DOHH2 (cell line): ENCODE data around the gene MUC13.

Experiments used
- H3F3A ChIP-seq: fragments of 200-600 bp; sonication (generic), shearing (Covaris generic); 2 replicates; pipeline ENCODE4 v1.6.0; 2016; ENCODE audit warnings: antibody characterized with exemption, mild to moderate bottlenecking; ENCODE audit not compliant: control insufficient read depth, insufficient read depth
- H3K27ac ChIP-seq: fragments of 200-600 bp; sonication (generic); 2 replicates; pipeline ENCODE4 v1.5.1; 2014; ENCODE audit warnings: low read depth, mild to moderate bottlenecking, low read length, moderate library complexity
- H3K27me3 ChIP-seq: fragments of 200-600 bp; sonication (generic); 2 replicates; pipeline ENCODE4 v1.6.1; 2014; ENCODE audit warnings: mild to moderate bottlenecking, low read length, mixed read lengths; ENCODE audit not compliant: control insufficient read depth
- H3K36me3 ChIP-seq: fragments of 200-600 bp; sonication (generic); 2 replicates; pipeline ENCODE4 v1.6.1; 2014; ENCODE audit warnings: mild to moderate bottlenecking, low read length, moderate library complexity, mixed read lengths; ENCODE audit not compliant: control insufficient read depth
- H3K4me1 ChIP-seq: fragments of 200-600 bp; sonication (generic); 2 replicates; pipeline ENCODE4 v1.6.1; 2014; ENCODE audit warnings: mild to moderate bottlenecking, low read length, mixed read lengths; ENCODE audit not compliant: control insufficient read depth
- H3K4me2 ChIP-seq: fragments of 200-600 bp; sonication (generic); 2 replicates; pipeline ENCODE4 v1.6.0; 2014; ENCODE audit warnings: mild to moderate bottlenecking, low read length, moderate library complexity
- H3K4me3 ChIP-seq: fragments of 200-600 bp; sonication (generic); 2 replicates; pipeline ENCODE4 v1.5.1; 2014; ENCODE audit warnings: mild to moderate bottlenecking, low read length, mixed read lengths
- H3K79me2 ChIP-seq: fragments of 200-600 bp; sonication (generic); 2 replicates; pipeline ENCODE4 v1.6.1; 2014; ENCODE audit warnings: mild to moderate bottlenecking, low read length, mixed read lengths; ENCODE audit not compliant: control insufficient read depth
- H3K9me2 ChIP-seq: fragments of 200-600 bp; sonication (generic); replicated peaks from 2 replicates; pipeline ENCODE4 v1.6.1; 2014; ENCODE audit warnings: mild to moderate bottlenecking, low read length, mixed read lengths; ENCODE audit not compliant: control insufficient read depth
- H3K9me3 ChIP-seq: fragments of 200-600 bp; sonication (generic); 2 replicates; pipeline ENCODE4 v1.6.1; 2014; ENCODE audit warnings: antibody characterized with exemption, low read length, mixed read lengths; ENCODE audit not compliant: control insufficient read depth, insufficient read depth
- H4K20me1 ChIP-seq: fragments of 200-600 bp; sonication (generic); 2 replicates; pipeline ENCODE4 v1.6.0; 2014; ENCODE audit warnings: low read depth, mild to moderate bottlenecking, antibody characterized with exemption, low read length, moderate library complexity; ENCODE audit not compliant: control insufficient read depth, insufficient read depth
- EZH2phosphoT487 ChIP-seq: fragments of 200-600 bp; sonication (generic); IDR thresholded peaks from 2 replicates; pipeline ENCODE4 v1.6.1; 2017; ENCODE audit warnings: borderline replicate concordance, mild to moderate bottlenecking, antibody characterized with exemption, low read length, moderate library complexity, mixed read lengths
- TF ChIP-seq, protein P1 (sequence below): fragments of 200-600 bp; sonication (generic); IDR thresholded peaks from one replicate; pipeline ENCODE4 v1.5.1; 2014; ENCODE audit warnings: antibody characterized with exemption, mild to moderate bottlenecking, low read depth, low read length; ENCODE audit not compliant: poor library complexity, severe bottlenecking

MUC13 gene

GRCh38 chr3:124860599-124860998 is 74.0 kb downstream of the MUC13 start:
- TF ChIP-seq, protein P1, sequence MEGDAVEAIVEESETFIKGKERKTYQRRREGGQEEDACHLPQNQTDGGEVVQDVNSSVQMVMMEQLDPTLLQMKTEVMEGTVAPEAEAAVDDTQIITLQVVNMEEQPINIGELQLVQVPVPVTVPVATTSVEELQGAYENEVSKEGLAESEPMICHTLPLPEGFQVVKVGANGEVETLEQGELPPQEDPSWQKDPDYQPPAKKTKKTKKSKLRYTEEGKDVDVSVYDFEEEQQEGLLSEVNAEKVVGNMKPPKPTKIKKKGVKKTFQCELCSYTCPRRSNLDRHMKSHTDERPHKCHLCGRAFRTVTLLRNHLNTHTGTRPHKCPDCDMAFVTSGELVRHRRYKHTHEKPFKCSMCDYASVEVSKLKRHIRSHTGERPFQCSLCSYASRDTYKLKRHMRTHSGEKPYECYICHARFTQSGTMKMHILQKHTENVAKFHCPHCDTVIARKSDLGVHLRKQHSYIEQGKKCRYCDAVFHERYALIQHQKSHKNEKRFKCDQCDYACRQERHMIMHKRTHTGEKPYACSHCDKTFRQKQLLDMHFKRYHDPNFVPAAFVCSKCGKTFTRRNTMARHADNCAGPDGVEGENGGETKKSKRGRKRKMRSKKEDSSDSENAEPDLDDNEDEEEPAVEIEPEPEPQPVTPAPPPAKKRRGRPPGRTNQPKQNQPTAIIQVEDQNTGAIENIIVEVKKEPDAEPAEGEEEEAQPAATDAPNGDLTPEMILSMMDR: no peak
- TF ChIP-seq EZH2phosphoT487: no peak
- Histone ChIP-seq H4K20me1 (no peaks in the 10 kb centered on the region), H3K4me2 (no peak overlapping the region), H3K4me3 (no peak overlapping the region), H3K27me3 (no peaks in the 10 kb centered on the region), H3K36me3 (no peaks in the 10 kb centered on the region), H3K9me2 (no peaks in the 10 kb centered on the region), H3K79me2 (no peaks in the 10 kb centered on the region), H3K4me1 (no peaks in the 10 kb centered on the region), H3K9me3 (no peaks in the 10 kb centered on the region), H3F3A (no peaks in the 10 kb centered on the region), H3K27ac (no peak overlapping the region)

DNA sequence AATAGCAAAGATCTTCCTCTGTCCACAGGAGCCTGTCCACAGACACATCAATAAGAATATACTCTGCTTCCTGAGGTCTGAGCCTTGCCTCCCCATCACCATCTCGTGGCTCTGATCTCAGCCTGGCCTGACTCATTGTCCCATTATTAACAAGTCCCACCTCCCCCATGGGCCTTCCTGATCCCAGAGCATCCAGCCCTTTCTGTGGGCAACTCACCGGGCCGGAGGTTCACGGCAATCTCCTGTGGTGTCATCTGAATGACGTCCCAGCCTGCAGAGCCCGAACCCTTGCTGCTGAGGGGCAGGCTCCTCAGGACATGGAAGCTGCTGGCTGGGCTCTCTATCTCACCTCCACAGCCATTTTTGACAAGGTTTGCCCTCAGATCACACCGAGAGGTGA is 75.5 kb downstream of the MUC13 start:
- TF ChIP-seq, protein P1: no peak
- TF ChIP-seq EZH2phosphoT487: no peak
- H3K36me3 ChIP-seq: no peaks in the 10 kb centered on the region
- no peaks in the 10 kb centered on the region for H4K20me1 ChIP-seq
- no peaks in the 10 kb centered on the region for H3K9me2 ChIP-seq
- H3K79me2 ChIP-seq: no peaks in the 10 kb centered on the region
- H3F3A ChIP-seq: no peaks in the 10 kb centered on the region
- H3K27ac ChIP-seq: no peak overlapping the region
- H3K4me3 ChIP-seq: no peak overlapping the region
- H3K4me1 ChIP-seq: no peaks in the 10 kb centered on the region
- H3K4me2 ChIP-seq: no peak overlapping the region
- H3K9me3 ChIP-seq: no peaks in the 10 kb centered on the region
- H3K27me3 ChIP-seq: 0 out of 2 replicates have a peak, but pooled peaks cover under 1% of the 10 kb centered on the region

GRCh38 chr3:124858275-124858674 is 76.3 kb downstream of the MUC13 start:
- Histone ChIP-seq H3F3A (no peaks in the 10 kb centered on the region), H3K36me3 (no peaks in the 10 kb centered on the region), H3K27me3 (peaks cover 8% of the 10 kb centered on the region; the same call in 1 of the 2 replicates), H3K27ac (no peak overlapping the region), H3K9me2 (no peaks in the 10 kb centered on the region), H3K9me3 (no peaks in the 10 kb centered on the region), H3K79me2 (no peaks in the 10 kb centered on the region), H3K4me3 (no peak overlapping the region), H4K20me1 (no peaks in the 10 kb centered on the region), H3K4me2 (no peak overlapping the region), H3K4me1 (no peaks in the 10 kb centered on the region)
- no peak for TF ChIP-seq EZH2phosphoT487
- TF ChIP-seq, protein P1: no peak

- Histone ChIP-seq H3K36me3 (no peaks in the 10 kb centered on the region), H3K9me2 (no peaks in the 10 kb centered on the region), H3K4me1 (no peaks in the 10 kb centered on the region), H4K20me1 (no peaks in the 10 kb centered on the region), H3K79me2 (no peaks in the 10 kb centered on the region), H3K9me3 (no peaks in the 10 kb centered on the region), H3K27me3 (peaks cover 8% of the 10 kb centered on the region; the same call in 1 of the 2 replicates), H3K4me2 (no peak overlapping the region), H3K4me3 (no peak overlapping the region), H3K27ac (no peak overlapping the region), H3F3A (no peaks in the 10 kb centered on the region)
- no peak for TF ChIP-seq EZH2phosphoT487
- TF ChIP-seq, protein P1: no peak
Measured at GRCh38 chr3:124856677-124857076, 77.9 kb downstream of the MUC13 start.
